Measurements from ENCODE around the gene NXPE3. TPM values are rescaled to one million over a fixed set of nuclear protein-coding genes. Genes with fewer than 3 reads are reported as not detected.
A peak's percentile ranks its signal among the peaks of the same experiment; 100 is the strongest.

The NXPE3 gene
- total and polyA plus RNA-seq, 2 of the 8 experiments (the other 6 are each of a cell fraction or from before 2014, with no cell fraction given) = 10.9 to 22.7 TPM

DNA sequence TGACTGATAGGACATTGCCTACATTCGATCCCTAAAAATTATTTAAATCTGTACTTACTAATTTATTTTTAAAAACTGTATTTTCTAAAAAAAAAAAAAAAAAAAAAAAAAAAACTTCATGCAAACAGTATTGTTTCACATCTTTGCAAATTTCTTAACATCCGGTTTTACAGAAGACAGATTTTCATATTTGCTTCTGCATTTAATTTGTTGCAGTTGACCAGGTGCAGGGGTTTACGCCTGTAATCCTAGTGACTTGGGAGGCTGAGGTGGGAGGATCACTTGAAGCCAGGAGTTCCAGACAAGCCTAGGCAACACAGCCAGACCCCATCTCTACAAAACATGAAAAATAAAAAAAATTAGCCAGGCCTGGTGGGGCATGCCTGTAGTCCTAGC, 63.9 kb downstream of the NXPE3 start:
- DNase-seq (ENCODE audit: low read depth in 1 of 2, low spot score in 2 of 2) (no peak), FAIRE-seq (no peak)
- no peak overlapping the region for H2BK15ac ChIP-seq (ENCODE audit: low read length)
- H2BK12ac ChIP-seq (ENCODE audit: low read depth, low read length) = peak overlapping the region; percentile 81
- no peaks in the 10 kb centered on the region for H3K36me3 ChIP-seq (ENCODE audit: control insufficient read depth in 2 of 4, insufficient read depth in 4 of 4, low read length in 3 of 4)
- no peak overlapping the region for H3K56ac ChIP-seq (replicated peaks; ENCODE audit: insufficient read length, low read depth, low read length)
- H3K23ac ChIP-seq (ENCODE audit: insufficient read length) = no peak overlapping the region
- WGBS, 2 experiments (ENCODE audit: extremely low coverage in 1 of 2, insufficient coverage in 1 of 2, insufficient read length in 1 of 2, insufficient replicate concordance in 2 of 2, low coverage in 1 of 2, low lambda C conversion rate in 2 of 2, missing lambda C conversion rate in 1 of 2) = 72% methylated on average over 3 of the region's 3 CpGs; no CpG with 5 or more reads in 1 of the 2 experiments
- ChIA-PET POLR2A (ENCODE audit: partially characterized antibody) (interaction anchor here (2.2 kb wide), 2 partner anchors 13 to 21 kb away, joined by 6 read pairs; no protein-coding TSS in a partner anchor), CTCF (ENCODE audit: partially characterized antibody) (interaction anchor here (0.6 to 3.3 kb wide), 3 partner anchors 29 to 415 kb away, joined by 4 to 12 read pairs (median 7); no protein-coding TSS in a partner anchor)
- H4K5ac ChIP-seq (ENCODE audit: insufficient read length, low read depth, low read length) = peak overlapping the region; percentile 70
- H3K9ac ChIP-seq (replicated peaks in 1 of 4; ENCODE audit: extremely low read depth in 1 of 4, low read depth in 3 of 4, low read length in 3 of 4) = no peak overlapping the region
- H2BK20ac ChIP-seq (ENCODE audit: low read length) = peak overlapping the region; percentile 93; the same call in 1 of the 2 replicates
- H2AK5ac ChIP-seq (ENCODE audit: low read depth, low read length) = peak overlapping the region; percentile 43; the same call in 1 of the 2 replicates
- H3K79me2 ChIP-seq (ENCODE audit: control insufficient read depth in 1 of 2, insufficient read depth in 2 of 2, low read length in 2 of 2) = no peaks in the 10 kb centered on the region
- no peaks in the 10 kb centered on the region for H3K27me3 ChIP-seq (replicated peaks in 1 of 4; ENCODE audit: control insufficient read depth in 3 of 4, extremely low read depth in 1 of 4, insufficient read depth in 3 of 4, low read length in 3 of 4)
- H3K4me3 ChIP-seq (ENCODE audit: extremely low read depth in 1 of 4, insufficient read depth in 2 of 4, low read depth in 3 of 4, low read length in 4 of 4) = no peak overlapping the region
- no peaks in the 10 kb centered on the region for H3K79me1 ChIP-seq (ENCODE audit: low read depth, low read length)
- peaks cover 3 to 14% (median 12%) of the 10 kb centered on the region in 4 experiments for H3K4me1 ChIP-seq (replicated peaks in 1 of 4; ENCODE audit: control insufficient read depth in 3 of 4, insufficient read depth in 4 of 4, low read length in 3 of 4)
- H3K9me3 ChIP-seq (ENCODE audit: insufficient read depth in 2 of 2, low read depth in 1 of 2, low read length in 1 of 2) = no peaks in the 10 kb centered on the region
- H4K20me1 ChIP-seq (replicated peaks in 1 of 2; ENCODE audit: control insufficient read depth in 1 of 2, insufficient read depth in 2 of 2, low read length in 2 of 2) = no peaks in the 10 kb centered on the region
- no peak overlapping the region for H2BK120ac ChIP-seq (replicated peaks; ENCODE audit: low read depth, low read length)
- H3K18ac ChIP-seq (ENCODE audit: extremely low read depth, low read length) = peak overlapping the region; percentile 76; the same call in 1 of the 2 replicates
- peak overlapping the region in 1 of 2 experiments; percentile 54; a peak in 1 of 4 replicates for H3K4me2 ChIP-seq (ENCODE audit: insufficient read depth in 1 of 2, low read depth in 2 of 2, low read length in 2 of 2)
- peak overlapping the region; percentile 62 for H3K4ac ChIP-seq (replicated peaks; ENCODE audit: insufficient read length, low read depth, low read length)
- no peak overlapping the region for H3K14ac ChIP-seq (ENCODE audit: insufficient read length)
- H2BK5ac ChIP-seq (ENCODE audit: low read depth, low read length) = peak overlapping the region; percentile 84; the same call in 1 of the 2 replicates
- H4K8ac ChIP-seq (ENCODE audit: extremely low read depth, insufficient read depth, low read length) = no peak overlapping the region; the same call in 1 of the 2 replicates
- no peaks in the 10 kb centered on the region; the same call in 1 of the 2 replicates for H3K23me2 ChIP-seq (ENCODE audit: low read depth, low read length)
- H2AFZ ChIP-seq (ENCODE audit: low read length) = no peak overlapping the region
- H3K27ac ChIP-seq (ENCODE audit: low read depth, low read length) = no peak overlapping the region
- H4K91ac ChIP-seq (replicated peaks; ENCODE audit: insufficient read length, low read length) = peak overlapping the region; percentile 71
- TF ChIP-seq JUN (IDR thresholded peaks at IDR 0.05; ENCODE audit: low read depth, low read length) (no peak), HDAC2 (IDR thresholded peaks at IDR 0.05; ENCODE audit: borderline replicate concordance in 1 of 2, low read depth in 2 of 2, low read length in 2 of 2) (no peak), KDM5A (IDR thresholded peaks at IDR 0.05; ENCODE audit: low read length) (no peak), NRF1 (IDR thresholded peaks at IDR 0.05; ENCODE audit: low read depth, low read length) (no peak), EGR1 (IDR thresholded peaks at IDR 0.05; ENCODE audit: borderline replicate concordance, low read depth, low read length) (no peak), RBBP5 (IDR thresholded peaks at IDR 0.05; ENCODE audit: borderline replicate concordance, low read depth, low read length) (no peak), FOSL1 (IDR thresholded peaks at IDR 0.05; ENCODE audit: insufficient read depth, low read depth, low read length) (no peak), GTF2F1 (IDR thresholded peaks at IDR 0.05; ENCODE audit: borderline replicate concordance, low read depth, low read length) (no peak), NANOG (IDR thresholded peaks at IDR 0.05; ENCODE audit: insufficient read depth, low read depth, low read length, poor library complexity, severe bottlenecking) (no peak), ZNF274 (IDR thresholded peaks at IDR 0.05; ENCODE audit: borderline replicate concordance, extremely low read depth, low read length) (no peak)
- TF ChIP-seq, protein P1, sequence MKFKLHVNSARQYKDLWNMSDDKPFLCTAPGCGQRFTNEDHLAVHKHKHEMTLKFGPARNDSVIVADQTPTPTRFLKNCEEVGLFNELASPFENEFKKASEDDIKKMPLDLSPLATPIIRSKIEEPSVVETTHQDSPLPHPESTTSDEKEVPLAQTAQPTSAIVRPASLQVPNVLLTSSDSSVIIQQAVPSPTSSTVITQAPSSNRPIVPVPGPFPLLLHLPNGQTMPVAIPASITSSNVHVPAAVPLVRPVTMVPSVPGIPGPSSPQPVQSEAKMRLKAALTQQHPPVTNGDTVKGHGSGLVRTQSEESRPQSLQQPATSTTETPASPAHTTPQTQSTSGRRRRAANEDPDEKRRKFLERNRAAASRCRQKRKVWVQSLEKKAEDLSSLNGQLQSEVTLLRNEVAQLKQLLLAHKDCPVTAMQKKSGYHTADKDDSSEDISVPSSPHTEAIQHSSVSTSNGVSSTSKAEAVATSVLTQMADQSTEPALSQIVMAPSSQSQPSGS (IDR thresholded peaks at IDR 0.05; ENCODE audit: low read length) = no peak
